Measurements from ENCODE around the gene NARF. TPM values are rescaled to one million over a fixed set of nuclear protein-coding genes. Genes with fewer than 3 reads are reported as not detected.
"Not testable (repeated sequence)": the region's sequence is repeated elsewhere in the genome, so short reads cannot be mapped to it uniquely, and the experiment has no call there.

The NARF gene
- total and polyA plus RNA-seq, 2 experiments from 2014 or later, result 113 to 215 TPM

DNA sequence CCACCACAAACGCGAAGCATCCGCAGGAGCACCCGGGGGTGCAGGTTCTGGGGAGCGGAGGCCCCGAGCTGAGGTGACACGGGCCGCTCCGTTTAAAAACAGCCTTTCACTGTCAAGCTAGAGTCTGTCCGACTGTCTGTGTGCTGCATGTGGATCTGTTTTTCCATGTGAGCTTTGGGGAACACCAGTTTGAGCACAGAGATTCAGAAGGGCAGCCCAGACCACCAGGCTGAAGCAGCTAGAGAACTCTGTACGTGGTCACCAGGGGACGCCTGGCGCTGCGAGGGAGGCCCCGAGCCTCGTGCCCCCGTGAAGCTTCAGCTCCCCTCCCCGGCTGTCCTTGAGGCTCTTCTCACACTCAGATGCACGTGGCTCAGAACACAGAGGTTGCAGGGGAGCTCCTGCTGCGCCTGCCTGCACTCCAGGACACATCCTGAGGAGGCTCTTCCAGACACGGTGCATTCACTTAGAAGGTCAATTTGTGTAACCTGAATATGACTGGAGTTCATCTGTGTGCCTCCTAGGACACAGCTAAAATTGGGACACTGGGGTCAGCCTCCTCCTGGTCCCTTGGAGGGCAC, 45.3 kb downstream of the NARF start:
- H3K4me1 ChIP-seq (ENCODE audit: low read depth), result no peaks in the 10 kb centered on the region
- no peak overlapping the region for H3K4me3 ChIP-seq
- DNase-seq (ENCODE audit: low read depth in 1 of 2, low spot score in 1 of 2), result no peak
- H3K9me3 ChIP-seq (ENCODE audit: low read depth), result no peaks in the 10 kb centered on the region
- no peaks in the 10 kb centered on the region for H3K36me3 ChIP-seq
- TF ChIP-seq, protein P1, sequence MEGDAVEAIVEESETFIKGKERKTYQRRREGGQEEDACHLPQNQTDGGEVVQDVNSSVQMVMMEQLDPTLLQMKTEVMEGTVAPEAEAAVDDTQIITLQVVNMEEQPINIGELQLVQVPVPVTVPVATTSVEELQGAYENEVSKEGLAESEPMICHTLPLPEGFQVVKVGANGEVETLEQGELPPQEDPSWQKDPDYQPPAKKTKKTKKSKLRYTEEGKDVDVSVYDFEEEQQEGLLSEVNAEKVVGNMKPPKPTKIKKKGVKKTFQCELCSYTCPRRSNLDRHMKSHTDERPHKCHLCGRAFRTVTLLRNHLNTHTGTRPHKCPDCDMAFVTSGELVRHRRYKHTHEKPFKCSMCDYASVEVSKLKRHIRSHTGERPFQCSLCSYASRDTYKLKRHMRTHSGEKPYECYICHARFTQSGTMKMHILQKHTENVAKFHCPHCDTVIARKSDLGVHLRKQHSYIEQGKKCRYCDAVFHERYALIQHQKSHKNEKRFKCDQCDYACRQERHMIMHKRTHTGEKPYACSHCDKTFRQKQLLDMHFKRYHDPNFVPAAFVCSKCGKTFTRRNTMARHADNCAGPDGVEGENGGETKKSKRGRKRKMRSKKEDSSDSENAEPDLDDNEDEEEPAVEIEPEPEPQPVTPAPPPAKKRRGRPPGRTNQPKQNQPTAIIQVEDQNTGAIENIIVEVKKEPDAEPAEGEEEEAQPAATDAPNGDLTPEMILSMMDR (IDR thresholded peaks at IDR 0.05; ENCODE audit: low read depth, low read length), result no peak
- no peak overlapping the region for H3K27ac ChIP-seq
- no peaks in the 10 kb centered on the region for H3K27me3 ChIP-seq

DNA sequence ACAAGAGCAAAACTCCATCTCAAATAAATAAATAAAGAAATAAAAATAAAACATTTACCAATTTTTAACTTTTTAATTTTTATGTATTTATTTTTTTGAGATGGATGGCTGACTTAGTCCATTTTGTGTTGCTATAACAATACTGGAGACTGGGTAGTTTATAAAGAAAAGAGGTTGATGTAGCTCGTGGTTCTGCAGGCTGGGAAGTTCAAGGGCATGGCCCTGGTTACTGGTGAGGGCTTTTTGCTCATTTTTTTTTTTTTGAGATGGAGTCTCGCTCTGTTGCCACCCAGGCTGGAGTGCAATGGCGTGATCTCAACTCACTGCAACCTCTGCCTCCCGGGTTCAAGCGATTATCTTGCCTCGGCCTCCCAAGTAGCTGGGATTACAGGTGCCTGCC, 46.8 kb downstream of the NARF start:
- no peak overlapping the region for H3K4me3 ChIP-seq
- no peaks in the 10 kb centered on the region for H3K9me3 ChIP-seq (ENCODE audit: low read depth)
- no peak for DNase-seq (ENCODE audit: low read depth in 1 of 2, low spot score in 1 of 2)
- no peak overlapping the region for H3K27ac ChIP-seq
- no peaks in the 10 kb centered on the region for H3K4me1 ChIP-seq (ENCODE audit: low read depth)
- TF ChIP-seq, protein P1 (IDR thresholded peaks at IDR 0.05; ENCODE audit: low read depth, low read length), result no peak
- no peaks in the 10 kb centered on the region for H3K36me3 ChIP-seq
- H3K27me3 ChIP-seq, result no peaks in the 10 kb centered on the region

DNA sequence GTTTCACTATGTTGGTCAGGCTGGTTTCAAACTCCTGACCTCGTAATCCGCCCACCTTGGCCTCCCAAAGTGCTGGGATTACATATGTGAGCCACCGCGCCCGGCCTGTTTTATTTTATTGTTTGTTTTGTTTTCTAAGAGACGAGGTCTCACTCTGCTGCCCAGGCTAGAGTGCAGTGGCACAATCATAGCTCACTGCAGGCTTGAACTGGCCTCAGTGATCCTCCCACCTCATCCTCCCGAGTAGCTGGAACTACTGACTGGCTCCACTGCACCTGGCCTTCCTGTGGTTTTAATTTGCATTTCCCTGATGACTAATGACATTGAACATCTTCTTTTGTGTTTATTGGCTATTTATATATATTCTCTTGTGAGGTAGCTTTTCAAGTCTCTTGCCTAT, 47.9 kb downstream of the NARF start:
- not testable (repeated sequence) for H3K27ac ChIP-seq; H3K4me3 ChIP-seq; DNase-seq (ENCODE audit: low read depth in 1 of 2, low spot score in 1 of 2); H3K9me3 ChIP-seq (ENCODE audit: low read depth); H3K27me3 ChIP-seq; H3K4me1 ChIP-seq (ENCODE audit: low read depth); H3K36me3 ChIP-seq

DNA sequence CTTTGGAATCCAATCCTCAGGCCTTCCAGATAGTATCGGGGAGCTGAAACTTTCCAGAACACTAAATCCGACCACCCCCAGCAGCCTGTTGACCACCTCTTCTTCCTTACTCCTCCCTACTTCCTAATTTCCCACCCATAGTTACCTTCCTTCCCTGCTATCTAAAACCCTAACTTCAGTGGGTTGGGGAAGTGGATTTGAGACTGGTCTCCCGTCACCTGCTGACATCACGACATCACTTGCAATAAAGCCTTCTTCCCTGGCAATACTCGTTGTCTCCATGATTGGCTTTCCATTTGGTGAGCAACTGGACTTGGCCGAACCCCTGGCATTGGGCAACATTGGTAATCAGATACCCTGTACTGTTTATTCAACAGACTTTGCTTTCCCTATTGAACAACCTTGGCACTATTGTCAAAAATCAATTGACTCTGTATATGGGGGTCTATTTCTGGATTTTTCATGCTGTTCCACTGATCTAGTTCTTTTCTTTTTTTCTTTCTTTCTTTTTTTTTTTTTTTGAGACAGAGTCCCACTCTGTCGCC, 49.2 kb downstream of the NARF start:
- Histone ChIP-seq H3K4me3 (no peak overlapping the region), H3K36me3 (no peaks in the 10 kb centered on the region), H3K27ac (no peak overlapping the region), H3K4me1 (ENCODE audit: low read depth) (no peaks in the 10 kb centered on the region), H3K9me3 (ENCODE audit: low read depth) (no peaks in the 10 kb centered on the region), H3K27me3 (no peaks in the 10 kb centered on the region)
- TF ChIP-seq, protein P1 (IDR thresholded peaks at IDR 0.05; ENCODE audit: low read depth, low read length), result no peak
- DNase-seq (ENCODE audit: low read depth in 1 of 2, low spot score in 1 of 2), result no peak

DNA sequence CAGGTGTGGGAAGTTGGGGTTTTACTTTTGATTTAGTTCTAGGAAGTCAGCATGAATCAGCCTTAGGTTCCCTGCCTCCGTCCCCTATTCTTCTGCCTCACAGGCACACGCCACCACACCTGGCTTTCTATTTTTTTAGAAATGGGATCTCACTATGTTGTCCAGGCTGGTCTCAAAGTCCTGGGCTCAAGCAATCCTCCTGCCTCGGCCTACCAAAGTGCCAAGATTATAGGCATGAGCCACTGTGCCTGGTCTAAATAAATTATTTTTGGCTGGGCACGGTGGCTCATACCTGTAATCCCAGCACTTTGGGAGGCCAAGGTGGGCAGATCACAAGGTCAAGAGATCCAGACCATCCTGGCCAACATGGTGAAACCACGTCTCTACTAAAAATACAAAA, 53.1 kb downstream of the NARF start:
- not testable (repeated sequence) for H3K36me3 ChIP-seq; H3K4me3 ChIP-seq; H3K27ac ChIP-seq; H3K27me3 ChIP-seq; DNase-seq (ENCODE audit: low read depth in 1 of 2, low spot score in 1 of 2); H3K9me3 ChIP-seq (ENCODE audit: low read depth); H3K4me1 ChIP-seq (ENCODE audit: low read depth)

DNA sequence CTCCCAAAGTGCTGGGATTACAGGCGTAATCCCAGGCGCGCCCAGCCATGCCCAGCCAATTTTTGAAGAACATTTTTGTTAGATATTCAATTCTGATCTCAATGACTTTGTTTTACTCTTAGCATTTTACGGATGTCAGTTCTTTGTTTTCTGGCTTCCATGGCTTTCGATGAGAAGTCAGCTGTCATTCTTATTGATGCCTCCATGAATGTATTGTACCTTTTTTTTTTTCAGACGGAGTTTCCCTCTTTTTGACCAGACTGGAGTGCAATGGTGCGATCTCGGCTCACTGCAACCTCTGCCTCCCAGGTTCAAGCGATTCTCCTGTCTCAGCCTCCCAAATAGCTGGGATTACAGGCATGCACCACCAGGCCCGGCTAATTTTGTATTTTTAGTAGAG, 55.3 kb downstream of the NARF start:
- DNase-seq (ENCODE audit: low read depth in 1 of 2, low spot score in 1 of 2), result not testable (repeated sequence)

DNA sequence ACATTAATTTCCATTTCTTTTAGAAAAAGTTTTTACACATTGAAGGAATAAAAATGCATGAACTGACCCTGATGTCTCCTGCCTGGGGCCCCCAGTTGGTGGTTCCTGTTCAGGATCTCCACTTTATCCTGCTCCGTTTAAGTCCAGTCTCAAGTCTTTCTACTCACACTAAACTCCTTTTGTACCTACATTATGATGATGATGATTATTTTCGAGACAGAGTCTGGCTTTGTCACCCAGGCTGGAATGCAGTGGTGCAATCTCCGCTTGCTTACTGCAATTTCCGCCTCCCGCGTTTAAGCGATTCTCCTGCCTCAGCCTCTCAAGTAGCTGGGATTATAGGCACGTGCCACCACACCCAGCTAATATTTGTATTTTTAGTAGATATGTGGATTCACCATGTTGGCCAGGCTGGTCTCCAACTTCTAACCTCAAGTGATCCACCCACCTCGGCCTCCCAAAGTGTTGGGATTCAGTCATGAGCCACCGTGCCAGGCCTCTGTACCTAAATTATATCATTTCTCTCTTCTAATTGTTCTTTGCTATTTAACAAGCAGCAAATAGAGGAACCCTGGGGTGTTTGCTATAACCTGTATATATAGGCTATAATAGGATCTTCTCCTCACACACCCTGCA, 58.8 kb downstream of the NARF start:
- no peaks in the 10 kb centered on the region for H3K9me3 ChIP-seq (ENCODE audit: low read depth)
- H3K4me1 ChIP-seq (ENCODE audit: low read depth), result no peaks in the 10 kb centered on the region
- TF ChIP-seq, protein P1 (IDR thresholded peaks at IDR 0.05; ENCODE audit: low read depth, low read length), result no peak
- H3K36me3 ChIP-seq, result no peaks in the 10 kb centered on the region
- H3K27ac ChIP-seq, result no peak overlapping the region
- no peak overlapping the region for H3K4me3 ChIP-seq
- H3K27me3 ChIP-seq, result no peaks in the 10 kb centered on the region
- peak in 1 of 2 donors; percentile 37 for DNase-seq (ENCODE audit: low read depth in 1 of 2, low spot score in 1 of 2)

More for the DNA sequence above, 55.3 kb downstream of the NARF start:
- H3K9me3 ChIP-seq (ENCODE audit: low read depth); H3K27me3 ChIP-seq; H3K27ac ChIP-seq; H3K4me3 ChIP-seq; H3K4me1 ChIP-seq (ENCODE audit: low read depth); H3K36me3 ChIP-seq: not testable (repeated sequence)

Data from cardiac muscle cell (in vitro differentiated cells and primary cell).